Memory B cell (primary cell): ENCODE results near the gene FAM131C.

Experiments used
- ATAC-seq: fragments of 150-1000 bp; cut with Tn5 transposase; 2 replicates; pipeline ENCODE4 v1.10.0; 2021; ENCODE audit warnings: low read depth, mild to moderate bottlenecking, moderate library complexity
- DNase-seq, 2 donors: peaks; one replicate each; pipeline ENCODE4 v3.0.0; 2022; ENCODE audit warnings: low spot score in 2 of 2
- H3K27ac Mint-ChIP-seq: one replicate; pipeline ENCODE4 v1.8.0; 2022; ENCODE audit warnings: mild to moderate bottlenecking, moderate library complexity, mixed read lengths
- H3K27me3 Mint-ChIP-seq: one replicate; pipeline ENCODE4 v1.8.0; 2022; ENCODE audit warnings: mixed read lengths
- H3K36me3 Mint-ChIP-seq: one replicate; pipeline ENCODE4 v1.8.0; 2022; ENCODE audit warnings: mild to moderate bottlenecking, mixed read lengths
- H3K4me1 Mint-ChIP-seq: one replicate; pipeline ENCODE4 v1.8.0; 2022; ENCODE audit warnings: mixed read lengths
- H3K4me3 Mint-ChIP-seq: one replicate; pipeline ENCODE4 v1.8.0; 2022; ENCODE audit warnings: mild to moderate bottlenecking, moderate library complexity, mixed read lengths
- H3K9me3 Mint-ChIP-seq: one replicate; pipeline ENCODE4 v1.8.0; 2022; ENCODE audit warnings: mixed read lengths

FAM131C gene

GRCh38 chr1:16076031-16076864 lies 2.8 kb upstream of the FAM131C start:
- no peak for DNase-seq
- no peaks in the 10 kb centered on the region for H3K9me3 Mint-ChIP-seq
- H3K36me3 Mint-ChIP-seq = no peaks in the 10 kb centered on the region
- no peak overlapping the region for H3K27ac Mint-ChIP-seq
- no peak overlapping the region for H3K4me3 Mint-ChIP-seq
- H3K4me1 Mint-ChIP-seq = peaks cover 11% of the 10 kb centered on the region
- peaks cover 11% of the 10 kb centered on the region for H3K27me3 Mint-ChIP-seq
- ATAC-seq = no peak

- H3K36me3 Mint-ChIP-seq = no peaks in the 10 kb centered on the region
- peaks cover 11% of the 10 kb centered on the region for H3K4me1 Mint-ChIP-seq
- H3K4me3 Mint-ChIP-seq = no peak overlapping the region
- H3K27me3 Mint-ChIP-seq = peaks cover 11% of the 10 kb centered on the region
- no peak overlapping the region for H3K27ac Mint-ChIP-seq
- DNase-seq (no peak), ATAC-seq (no peak)
- H3K9me3 Mint-ChIP-seq = no peaks in the 10 kb centered on the region
Observed at GRCh38 chr1:16075337-16076030, 2.0 kb upstream of the FAM131C start.

GRCh38 chr1:16074217-16074616 lies 766 bp upstream of the FAM131C start:
- Mint-ChIP-seq H3K9me3 (no peaks in the 10 kb centered on the region), H3K27me3 (peaks cover 13% of the 10 kb centered on the region), H3K4me1 (peaks cover 13% of the 10 kb centered on the region), H3K27ac (no peak overlapping the region), H3K4me3 (peak overlapping the region; percentile 77), H3K36me3 (no peaks in the 10 kb centered on the region)
- no peak for DNase-seq
- ATAC-seq = no peak

- H3K36me3 Mint-ChIP-seq = no peaks in the 10 kb centered on the region
- H3K9me3 Mint-ChIP-seq = no peaks in the 10 kb centered on the region
- ATAC-seq (peak; percentile 15), DNase-seq (no peak)
- peaks cover 11% of the 10 kb centered on the region for H3K4me1 Mint-ChIP-seq
- H3K27ac Mint-ChIP-seq = no peak overlapping the region
- peak overlapping the region; percentile 47 for H3K4me3 Mint-ChIP-seq
- peaks cover 16% of the 10 kb centered on the region for H3K27me3 Mint-ChIP-seq
Observed at GRCh38 chr1:16072616-16073484, 601 bp downstream of the FAM131C start.

GRCh38 chr1:16072095-16072494 lies 1.4 kb downstream of the FAM131C start:
- peaks cover 16% of the 10 kb centered on the region for H3K27me3 Mint-ChIP-seq
- peaks cover 11% of the 10 kb centered on the region for H3K4me1 Mint-ChIP-seq
- H3K4me3 Mint-ChIP-seq = no peak overlapping the region
- no peak for ATAC-seq
- H3K36me3 Mint-ChIP-seq = no peaks in the 10 kb centered on the region
- H3K27ac Mint-ChIP-seq = no peak overlapping the region
- no peak for DNase-seq
- no peaks in the 10 kb centered on the region for H3K9me3 Mint-ChIP-seq

GRCh38 chr1:16071614-16072013 lies 1.8 kb downstream of the FAM131C start:
- no peak for DNase-seq
- Mint-ChIP-seq H3K4me3 (no peak overlapping the region), H3K4me1 (peaks cover 11% of the 10 kb centered on the region), H3K27me3 (peaks cover 16% of the 10 kb centered on the region), H3K27ac (no peak overlapping the region), H3K9me3 (no peaks in the 10 kb centered on the region), H3K36me3 (no peaks in the 10 kb centered on the region)
- ATAC-seq = no peak

- Mint-ChIP-seq H3K36me3 (no peaks in the 10 kb centered on the region), H3K27me3 (peaks cover 14% of the 10 kb centered on the region), H3K4me1 (peaks cover 11% of the 10 kb centered on the region), H3K4me3 (no peak overlapping the region), H3K27ac (no peak overlapping the region), H3K9me3 (no peaks in the 10 kb centered on the region)
- no peak for ATAC-seq
- DNase-seq = no peak
Observed at GRCh38 chr1:16070640-16071355, 2.7 kb downstream of the FAM131C start.

- Mint-ChIP-seq H3K36me3 (no peaks in the 10 kb centered on the region), H3K9me3 (no peaks in the 10 kb centered on the region), H3K27me3 (peaks cover 19% of the 10 kb centered on the region), H3K4me3 (no peak overlapping the region), H3K4me1 (peaks cover 10% of the 10 kb centered on the region), H3K27ac (no peak overlapping the region)
- no peak for DNase-seq
- ATAC-seq = no peak
Observed at GRCh38 chr1:16068356-16069270, 4.8 kb downstream of the FAM131C start.

- H3K4me1 Mint-ChIP-seq = peaks cover 10% of the 10 kb centered on the region
- H3K27me3 Mint-ChIP-seq = peaks cover 19% of the 10 kb centered on the region
- H3K36me3 Mint-ChIP-seq = no peaks in the 10 kb centered on the region
- H3K9me3 Mint-ChIP-seq = no peaks in the 10 kb centered on the region
- H3K4me3 Mint-ChIP-seq = no peak overlapping the region
- DNase-seq (no peak), ATAC-seq (no peak)
- H3K27ac Mint-ChIP-seq = no peak overlapping the region
Observed at GRCh38 chr1:16067933-16068332, 5.5 kb downstream of the FAM131C start.

GRCh38 chr1:16067127-16067768 lies 6.2 kb downstream of the FAM131C start:
- Mint-ChIP-seq H3K36me3 (no peaks in the 10 kb centered on the region), H3K4me1 (peaks cover 10% of the 10 kb centered on the region), H3K4me3 (no peak overlapping the region), H3K27ac (no peak overlapping the region), H3K27me3 (peaks cover 19% of the 10 kb centered on the region), H3K9me3 (no peaks in the 10 kb centered on the region)
- DNase-seq (no peak), ATAC-seq (peak; percentile 70)

GRCh38 chr1:16066245-16066644 lies 7.2 kb downstream of the FAM131C start:
- H3K27me3 Mint-ChIP-seq = peaks cover 19% of the 10 kb centered on the region
- no peaks in the 10 kb centered on the region for H3K36me3 Mint-ChIP-seq
- H3K27ac Mint-ChIP-seq = no peak overlapping the region
- ATAC-seq (no peak), DNase-seq (no peak)
- H3K9me3 Mint-ChIP-seq = no peaks in the 10 kb centered on the region
- H3K4me3 Mint-ChIP-seq = no peak overlapping the region
- peaks cover 10% of the 10 kb centered on the region for H3K4me1 Mint-ChIP-seq

GRCh38 chr1:16065269-16065576 lies 8.2 kb downstream of the FAM131C start:
- Mint-ChIP-seq H3K4me1 (peaks cover 10% of the 10 kb centered on the region), H3K27me3 (peaks cover 28% of the 10 kb centered on the region), H3K9me3 (no peaks in the 10 kb centered on the region), H3K36me3 (no peaks in the 10 kb centered on the region), H3K4me3 (no peak overlapping the region), H3K27ac (no peak overlapping the region)
- ATAC-seq (no peak), DNase-seq (no peak)
